Dermis blood vessel endothelial cell (primary cell): ENCODE data around the gene CNTNAP1. TPM values are rescaled to one million over a fixed set of nuclear protein-coding genes. Genes with fewer than 3 reads are reported as not detected.
"Not testable (repeated sequence)": the region's sequence is repeated elsewhere in the genome, so short reads cannot be mapped to it uniquely, and the experiment has no call there.

Experiments
- DNase-seq: peaks from one replicate; pipeline ENCODE4 v3.0.0; 2010
- total RNA-seq: library from RNA; depleted of rRNA; stranded (reverse); fragments of >200 nt; gene quantifications from 2 replicates; pipeline ENCODE4 v1.2.3, GENCODE V29; 2014

CNTNAP1 gene
- total RNA-seq, 1 donor from 2014 or later = 12.3 TPM

DNA sequence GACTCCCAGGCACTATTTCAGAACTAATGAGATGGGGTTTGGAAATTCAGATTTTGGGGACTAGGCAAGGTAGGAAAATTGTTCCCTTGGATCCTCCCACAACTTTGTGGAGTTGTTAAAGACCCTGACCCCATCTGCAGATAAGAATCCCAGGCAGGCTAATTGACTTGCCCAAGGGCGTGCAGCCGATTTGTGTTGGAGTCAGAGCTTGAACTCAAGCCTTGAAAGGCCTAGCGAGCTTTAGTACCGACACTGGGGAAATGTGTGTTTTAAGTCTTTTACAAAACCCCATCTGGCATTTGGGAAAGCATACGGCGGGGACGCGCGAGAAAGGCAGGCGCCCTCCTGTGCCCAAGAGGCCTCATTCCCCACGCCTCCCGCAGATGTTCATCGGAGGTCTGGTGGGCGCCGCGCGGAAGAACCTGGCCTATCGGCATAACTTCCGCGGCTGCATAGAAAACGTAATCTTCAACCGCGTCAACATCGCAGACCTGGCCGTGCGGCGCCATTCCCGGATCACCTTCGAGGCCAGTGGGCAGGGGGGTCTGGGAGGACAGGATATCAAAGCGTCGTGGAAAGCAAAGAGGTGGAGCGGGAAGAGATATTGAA, 4.3 kb downstream of the CNTNAP1 start:
- DNase-seq = no peak

- DNase-seq = no peak
These were observed 5.5 kb downstream of the CNTNAP1 start for GRCh38 chr17:42687707-42688320.

GRCh38 chr17:42690596-42690995, 8.3 kb downstream of the CNTNAP1 start:
- no peak for DNase-seq

DNA sequence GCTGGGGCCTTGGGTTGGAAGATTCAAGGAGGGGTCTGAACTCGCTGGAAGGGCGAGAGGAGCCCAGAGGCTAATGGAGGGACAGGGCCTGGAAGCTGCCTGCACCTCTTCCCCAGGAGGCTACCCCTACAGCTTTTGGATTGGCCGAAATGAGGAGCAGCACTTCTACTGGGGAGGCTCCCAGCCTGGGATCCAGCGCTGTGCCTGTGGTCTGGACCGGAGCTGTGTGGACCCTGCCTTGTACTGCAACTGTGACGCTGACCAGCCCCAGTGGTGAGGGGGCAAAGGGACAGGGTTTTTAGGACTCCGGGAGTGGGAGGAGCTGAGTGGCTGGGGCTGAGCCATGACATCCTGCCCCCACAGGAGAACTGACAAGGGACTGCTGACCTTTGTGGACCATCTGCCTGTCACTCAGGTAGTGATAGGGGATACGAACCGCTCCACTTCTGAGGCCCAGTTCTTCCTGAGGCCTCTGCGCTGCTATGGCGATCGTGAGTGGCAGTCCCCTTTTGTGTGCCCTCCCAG, 8.8 kb downstream of the CNTNAP1 start:
- no peak for DNase-seq

GRCh38 chr17:42692489-42692888, 10.2 kb downstream of the CNTNAP1 start:
- DNase-seq = no peak

DNA sequence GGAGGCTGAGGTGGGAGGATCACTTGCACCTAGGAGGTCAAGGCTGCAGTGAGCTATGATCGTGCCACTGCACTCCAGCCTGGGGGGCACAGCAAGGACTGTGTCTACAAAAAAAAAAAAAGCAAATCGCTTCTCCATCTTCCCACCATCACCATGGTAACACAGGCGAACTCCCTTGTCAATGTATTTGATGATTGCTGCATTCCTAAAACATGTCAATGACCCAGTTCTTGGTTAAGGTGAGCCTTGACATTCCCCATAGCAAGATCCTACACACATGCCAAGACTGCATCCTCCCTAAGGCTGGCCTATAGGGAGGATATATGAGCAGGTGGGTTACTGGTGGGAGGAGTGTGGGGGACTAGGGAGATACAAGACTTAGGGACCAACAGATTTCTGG, 12.2 kb downstream of the CNTNAP1 start:
- DNase-seq = no peak

DNA sequence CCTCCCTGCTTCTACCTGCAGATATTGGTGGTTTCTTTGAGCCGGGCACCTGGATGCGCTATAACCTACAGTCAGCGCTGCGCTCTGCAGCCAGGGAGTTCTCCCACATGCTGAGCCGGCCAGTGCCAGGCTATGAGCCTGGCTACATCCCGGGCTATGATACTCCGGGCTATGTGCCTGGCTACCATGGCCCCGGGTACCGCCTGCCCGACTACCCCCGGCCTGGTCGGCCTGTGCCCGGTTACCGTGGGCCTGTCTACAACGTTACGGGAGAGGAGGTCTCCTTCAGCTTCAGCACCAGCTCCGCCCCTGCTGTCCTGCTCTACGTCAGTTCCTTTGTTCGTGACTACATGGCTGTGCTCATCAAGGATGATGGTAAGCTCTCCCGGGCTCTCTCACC, 13.2 kb downstream of the CNTNAP1 start:
- no peak for DNase-seq

GRCh38 chr17:42697108-42697811, 14.9 kb downstream of the CNTNAP1 start:
- DNase-seq = no peak

DNA sequence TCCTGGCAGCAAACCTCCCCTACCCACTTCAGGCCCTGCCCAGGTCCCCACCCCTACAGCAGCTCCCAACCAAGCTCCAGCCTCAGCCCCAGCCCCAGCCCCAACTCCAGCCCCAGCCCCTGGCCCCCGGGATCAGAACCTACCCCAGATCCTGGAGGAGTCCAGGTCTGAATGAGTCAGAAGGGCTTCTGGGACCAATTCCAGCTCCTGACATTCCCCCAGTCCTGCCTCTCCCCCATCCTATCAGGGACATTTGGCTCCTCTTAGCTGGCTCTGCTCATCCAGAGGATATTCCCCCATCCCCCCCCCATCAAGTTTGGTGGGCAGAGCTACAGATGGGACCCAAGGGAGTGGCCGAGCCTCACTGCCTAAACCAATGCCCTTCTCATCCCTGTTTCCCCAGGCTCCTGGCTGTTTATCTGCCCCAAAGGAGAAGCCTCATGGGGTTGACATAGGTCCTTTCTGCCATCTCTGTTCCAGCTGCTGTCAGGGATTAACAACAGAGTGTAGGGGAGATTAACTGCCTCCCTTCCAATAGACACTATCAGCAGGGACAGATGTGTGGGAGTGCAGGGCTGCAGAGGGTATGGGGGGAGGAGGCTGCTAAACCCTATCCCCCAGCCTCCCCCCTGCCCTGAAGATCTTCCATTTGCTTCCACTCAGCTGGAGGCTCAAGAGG, 16.5 kb downstream of the CNTNAP1 start:
- DNase-seq = no peak

GRCh38 chr17:42699415-42699740, 17.0 kb downstream of the CNTNAP1 start:
- DNase-seq = no peak

DNA sequence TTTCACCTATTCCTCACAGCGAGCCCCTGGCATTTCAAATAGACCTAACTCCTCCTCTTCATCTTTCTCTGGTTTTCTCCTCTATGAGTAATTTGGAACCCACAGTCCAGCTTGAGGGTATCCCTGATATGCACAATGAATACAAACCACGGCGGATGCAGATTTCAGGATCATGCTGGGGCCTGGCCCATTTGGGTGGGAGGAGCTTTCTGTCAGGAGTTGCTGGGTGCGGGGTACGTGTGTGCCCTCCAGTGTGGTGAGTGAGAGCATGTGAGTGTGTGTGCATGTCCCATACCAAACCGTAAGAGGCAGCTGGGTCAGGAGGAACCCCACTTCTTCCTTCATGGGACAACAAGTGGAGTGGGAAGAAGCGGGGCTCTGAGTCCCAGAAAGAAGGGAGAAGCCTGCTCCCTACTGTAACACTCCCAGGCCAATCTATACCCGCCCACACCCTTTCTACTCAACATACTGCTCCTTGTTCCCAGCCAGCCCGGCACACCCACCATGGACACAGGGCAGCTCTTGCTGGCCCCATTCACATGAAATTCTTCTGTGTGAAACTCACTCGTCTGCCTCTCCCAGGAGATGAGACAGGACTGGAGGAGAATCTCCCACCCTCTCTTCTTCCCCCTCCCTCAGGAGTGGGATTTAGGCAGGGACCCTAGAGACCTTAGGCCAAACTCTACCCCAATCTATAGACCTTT, 18.4 kb downstream of the CNTNAP1 start:
- no peak for DNase-seq

- no peak for DNase-seq
These were observed 20.1 kb downstream of the CNTNAP1 start for GRCh38 chr17:42702446-42702845.

DNA sequence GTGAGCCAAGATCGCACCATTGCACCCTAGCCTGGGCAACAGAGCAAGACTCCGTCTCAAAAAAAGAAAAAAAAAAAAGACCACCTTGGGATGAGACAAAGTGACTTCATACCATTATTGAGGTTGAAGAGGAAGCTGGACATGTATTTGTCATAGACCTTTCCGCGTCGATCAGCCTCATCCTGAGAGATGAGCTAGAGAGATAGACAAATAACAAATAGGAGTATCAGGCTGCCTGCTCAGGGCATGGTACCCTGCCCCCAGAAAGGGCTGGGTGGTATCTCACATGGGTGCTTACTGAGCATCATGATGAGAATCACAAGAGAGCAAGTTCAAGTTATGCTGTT, 22.1 kb downstream of the CNTNAP1 start:
- DNase-seq = no peak

GRCh38 chr17:42704837-42705494, 22.6 kb downstream of the CNTNAP1 start:
- DNase-seq = no peak

- no peak for DNase-seq
These were observed 24.4 kb downstream of the CNTNAP1 start for GRCh38 chr17:42706732-42707131.

DNA sequence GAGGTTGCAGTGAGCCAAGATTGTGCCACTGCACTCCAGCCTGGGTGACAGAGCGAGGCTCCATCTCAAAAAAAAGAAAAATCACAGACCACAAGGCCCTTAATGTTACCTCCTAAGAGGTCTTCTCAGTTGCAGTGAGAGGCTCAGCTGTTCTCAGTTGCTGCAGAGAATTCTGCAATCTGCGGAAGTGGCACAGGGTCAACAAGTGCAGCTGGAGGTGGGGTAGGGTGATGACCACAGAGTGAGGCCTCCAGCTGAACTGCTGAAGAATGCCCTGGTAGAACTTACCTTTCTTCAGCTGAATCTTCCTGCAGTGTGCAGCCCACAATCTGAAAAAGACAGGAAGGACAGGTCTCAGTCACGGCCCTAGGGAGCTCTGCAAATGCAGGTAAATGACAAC, 26.3 kb downstream of the CNTNAP1 start:
- DNase-seq = no peak

DNA sequence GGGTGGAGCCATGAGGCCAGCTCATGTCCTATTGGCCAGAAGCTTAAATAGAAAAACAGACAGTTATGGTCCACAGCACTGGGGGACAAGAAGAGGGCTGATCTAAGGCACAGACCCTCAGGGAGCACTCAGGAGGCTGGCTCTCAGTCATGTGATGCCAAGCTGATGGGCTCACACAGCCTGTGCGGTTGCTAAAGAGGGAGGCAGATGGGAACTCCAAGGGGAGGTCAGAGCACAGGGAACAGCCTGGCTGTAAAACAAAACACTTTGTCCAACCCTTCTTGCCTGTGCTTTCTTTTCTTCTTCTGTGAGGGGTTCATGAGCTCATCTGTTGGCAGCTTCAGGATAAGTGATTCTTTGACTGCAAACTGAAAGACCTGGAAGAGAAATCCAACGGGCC, 27.2 kb downstream of the CNTNAP1 start:
- DNase-seq = no peak

GRCh38 chr17:42720996-42721583, 38.8 kb downstream of the CNTNAP1 start:
- DNase-seq = peak; percentile 88

- DNase-seq = no peak
These were observed 41.3 kb downstream of the CNTNAP1 start for GRCh38 chr17:42723636-42724035.

DNA sequence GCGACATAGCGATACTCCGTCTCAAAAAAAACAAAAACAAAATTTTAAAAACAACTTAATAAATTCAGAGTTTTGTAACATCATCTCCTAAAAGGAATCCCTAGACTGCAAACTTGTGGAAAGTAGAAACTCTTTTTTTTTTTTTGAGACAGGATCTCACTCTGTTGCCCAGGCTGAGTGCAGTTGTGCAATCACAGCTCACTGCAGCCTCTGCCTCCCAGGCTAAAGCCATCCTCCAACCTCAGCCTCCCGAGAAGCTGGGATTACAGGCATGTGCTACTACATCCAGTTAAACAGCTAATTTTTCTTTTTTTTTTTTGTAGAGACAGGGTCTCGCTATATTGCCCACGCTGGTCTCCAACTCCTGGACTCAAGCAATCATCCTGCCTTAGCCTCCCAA, 42.8 kb downstream of the CNTNAP1 start:
- no peak for DNase-seq

- DNase-seq = no peak
These were observed 58.4 kb downstream of the CNTNAP1 start for GRCh38 chr17:42740699-42741098.

DNA sequence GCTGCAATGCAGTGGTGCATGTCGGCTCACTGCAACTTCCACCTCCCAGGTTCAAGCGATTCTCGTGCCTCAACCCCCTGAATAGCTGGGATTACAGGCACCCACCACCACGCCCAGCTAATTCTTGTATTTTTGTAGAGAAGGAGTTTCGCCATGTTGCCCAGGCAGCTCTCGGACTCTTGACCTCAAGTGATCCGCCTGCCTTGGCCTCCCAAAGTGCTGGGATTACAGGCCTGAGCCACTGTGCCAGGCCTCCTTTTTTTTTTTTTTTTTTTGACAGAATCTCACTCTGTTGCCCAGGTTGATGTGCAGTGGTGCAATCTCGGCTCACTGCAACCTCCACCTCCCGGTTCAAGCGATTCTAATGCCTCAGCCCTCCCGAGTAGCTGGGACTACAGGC, 60.6 kb downstream of the CNTNAP1 start:
- DNase-seq = not testable (repeated sequence)
